ENCODE results near the gene CDH1.

DNA sequence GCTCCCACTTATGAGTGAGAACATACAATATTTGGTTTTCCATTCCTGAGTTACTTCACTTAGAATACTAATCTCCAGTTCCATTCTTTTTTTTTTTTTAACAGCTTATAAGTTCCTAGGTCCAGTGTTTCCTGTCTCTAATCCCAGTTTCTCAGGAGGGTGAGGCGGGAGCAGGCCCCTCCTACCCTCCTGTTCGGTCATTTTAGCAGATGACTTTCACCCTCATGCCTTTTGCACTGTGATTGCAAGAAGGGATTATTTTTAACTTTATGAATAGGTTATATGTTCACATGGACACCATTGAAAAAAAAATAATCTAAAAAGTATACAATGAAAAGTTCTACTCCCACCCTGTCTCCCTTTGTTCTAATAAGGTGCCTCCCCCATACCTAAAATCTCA lies 47.6 kb downstream of the CDH1 start:
- TF ChIP-seq EP300 (IDR thresholded peaks at IDR 0.05; ENCODE audit: borderline replicate concordance) = no peak
- no peak for TF ChIP-seq REST (IDR thresholded peaks at IDR 0.05; ENCODE audit: low read depth)
- TF ChIP-seq NFIC (IDR thresholded peaks at IDR 0.05) = no peak
- TF ChIP-seq TCF12 (IDR thresholded peaks at IDR 0.05; ENCODE audit: low read depth) = no peak
- TF ChIP-seq CREB1 (IDR thresholded peaks at IDR 0.05; ENCODE audit: low read depth) = no peak
- TF ChIP-seq, protein P1, sequence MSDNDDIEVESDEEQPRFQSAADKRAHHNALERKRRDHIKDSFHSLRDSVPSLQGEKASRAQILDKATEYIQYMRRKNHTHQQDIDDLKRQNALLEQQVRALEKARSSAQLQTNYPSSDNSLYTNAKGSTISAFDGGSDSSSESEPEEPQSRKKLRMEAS (IDR thresholded peaks at IDR 0.05) = no peak
- TF ChIP-seq YY1 (IDR thresholded peaks at IDR 0.05; ENCODE audit: low read depth) = no peak

All from Ishikawa (cell line).